Parathyroid adenoma (tissue), 2 donors: Measurements from ENCODE around the gene RBBP8.

Experiments used
- H2AFZ ChIP-seq: fragments of 300-600 bp; sonication (generic); one replicate; pipeline ENCODE4 v1.7.0; 2017; ENCODE audit warnings: antibody characterized with exemption, mild to moderate bottlenecking
- H3K27ac ChIP-seq: fragments of 300-600 bp; sonication (generic); one replicate; pipeline ENCODE4 v1.7.0; 2017
- H3K27me3 ChIP-seq: fragments of 300-600 bp; sonication (generic); one replicate; pipeline ENCODE4 v1.7.0; 2017; ENCODE audit warnings: low read length; ENCODE audit not compliant: control insufficient read depth, insufficient read depth
- H3K36me3 ChIP-seq: fragments of 300-600 bp; sonication (generic); one replicate; pipeline ENCODE4 v1.7.0; 2017; ENCODE audit warnings: low read length; ENCODE audit not compliant: control insufficient read depth, insufficient read depth
- H3K4me1 ChIP-seq: fragments of 300-600 bp; sonication (generic); one replicate; pipeline ENCODE4 v1.7.0; 2017; ENCODE audit warnings: control low read depth
- H3K4me2 ChIP-seq: fragments of 300-600 bp; sonication (generic); one replicate; pipeline ENCODE4 v1.7.0; 2017; ENCODE audit warnings: low read length
- H3K4me3 ChIP-seq: fragments of 300-600 bp; sonication (generic); one replicate; pipeline ENCODE4 v1.7.0; 2017; ENCODE audit warnings: low read depth, low read length
- H3K79me2 ChIP-seq: fragments of 300-600 bp; sonication (generic); one replicate; pipeline ENCODE4 v1.7.0; 2017; ENCODE audit warnings: control low read depth
- H3K9ac ChIP-seq: fragments of 300-600 bp; sonication (generic); one replicate; pipeline ENCODE4 v1.7.0; 2017; ENCODE audit warnings: mild to moderate bottlenecking
- H3K9me3 ChIP-seq: fragments of 300-600 bp; sonication (generic); one replicate; pipeline ENCODE4 v1.7.0; 2017; ENCODE audit warnings: low read length; ENCODE audit not compliant: control insufficient read depth
- CTCF ChIP-seq: fragments of 300-600 bp; sonication (generic); IDR thresholded peaks from one replicate; pipeline ENCODE4 v1.7.0; 2017; ENCODE audit warnings: antibody characterized with exemption, mild to moderate bottlenecking
- donor health status: primary hyperparathyroidism.

The RBBP8 gene

GRCh38 chr18:22988208-22988607 lies 55.1 kb downstream of the RBBP8 start:
- H3K9ac ChIP-seq, result no peak overlapping the region
- no peak overlapping the region for H3K4me2 ChIP-seq
- H3K4me3 ChIP-seq, result no peak overlapping the region
- H3K27me3 ChIP-seq, result no peaks in the 10 kb centered on the region
- H2AFZ ChIP-seq, result no peak overlapping the region
- no peak overlapping the region for H3K27ac ChIP-seq
- no peak for TF ChIP-seq CTCF
- no peaks in the 10 kb centered on the region for H3K79me2 ChIP-seq
- no peaks in the 10 kb centered on the region for H3K4me1 ChIP-seq
- no peaks in the 10 kb centered on the region for H3K9me3 ChIP-seq
- H3K36me3 ChIP-seq, result no peaks in the 10 kb centered on the region

GRCh38 chr18:22998344-22998743 lies 65.2 kb downstream of the RBBP8 start:
- H3K36me3 ChIP-seq, result no peaks in the 10 kb centered on the region
- no peak for TF ChIP-seq CTCF
- H3K27ac ChIP-seq, result no peak overlapping the region
- no peak overlapping the region for H3K9ac ChIP-seq
- no peak overlapping the region for H3K4me2 ChIP-seq
- no peaks in the 10 kb centered on the region for H3K9me3 ChIP-seq
- no peaks in the 10 kb centered on the region for H3K4me1 ChIP-seq
- H2AFZ ChIP-seq, result no peak overlapping the region
- no peaks in the 10 kb centered on the region for H3K27me3 ChIP-seq
- no peak overlapping the region for H3K4me3 ChIP-seq
- no peaks in the 10 kb centered on the region for H3K79me2 ChIP-seq

- no peak overlapping the region for H3K4me2 ChIP-seq
- H3K9me3 ChIP-seq, result no peaks in the 10 kb centered on the region
- H3K27ac ChIP-seq, result no peak overlapping the region
- no peak for TF ChIP-seq CTCF
- no peak overlapping the region for H3K9ac ChIP-seq
- H3K79me2 ChIP-seq, result no peaks in the 10 kb centered on the region
- no peak overlapping the region for H3K4me3 ChIP-seq
- no peaks in the 10 kb centered on the region for H3K27me3 ChIP-seq
- no peaks in the 10 kb centered on the region for H3K36me3 ChIP-seq
- no peaks in the 10 kb centered on the region for H3K4me1 ChIP-seq
- H2AFZ ChIP-seq, result no peak overlapping the region
Observed at GRCh38 chr18:22999212-22999611, 66.1 kb downstream of the RBBP8 start.

GRCh38 chr18:22999647-23000046 lies 66.5 kb downstream of the RBBP8 start:
- H3K36me3 ChIP-seq, result no peaks in the 10 kb centered on the region
- no peaks in the 10 kb centered on the region for H3K9me3 ChIP-seq
- no peak overlapping the region for H3K27ac ChIP-seq
- no peaks in the 10 kb centered on the region for H3K4me1 ChIP-seq
- H3K27me3 ChIP-seq, result no peaks in the 10 kb centered on the region
- no peak overlapping the region for H3K4me2 ChIP-seq
- H3K4me3 ChIP-seq, result no peak overlapping the region
- no peak overlapping the region for H3K9ac ChIP-seq
- no peak for TF ChIP-seq CTCF
- H3K79me2 ChIP-seq, result no peaks in the 10 kb centered on the region
- no peak overlapping the region for H2AFZ ChIP-seq

- Histone ChIP-seq H3K36me3 (no peaks in the 10 kb centered on the region), H2AFZ (no peak overlapping the region)
Observed at GRCh38 chr18:23003289-23003688, 70.2 kb downstream of the RBBP8 start.

More at GRCh38 chr18:23003289-23003688, 70.2 kb downstream of the RBBP8 start:
- Histone ChIP-seq H3K4me2 (no peak overlapping the region), H3K9ac (no peak overlapping the region), H3K27ac (no peak overlapping the region), H3K4me1 (no peaks in the 10 kb centered on the region), H3K4me3 (no peak overlapping the region), H3K9me3 (no peaks in the 10 kb centered on the region), H3K79me2 (no peaks in the 10 kb centered on the region), H3K27me3 (no peaks in the 10 kb centered on the region)
- TF ChIP-seq CTCF, result no peak
